Caco-2 (cell line): ENCODE measurements around the gene ZNF469. TPM values are rescaled to one million over a fixed set of nuclear protein-coding genes. Genes with fewer than 3 reads are reported as not detected.

Experiments used
- BruUV-seq: library from RNA; stranded (reverse); fragments of 400-500 nt; replicated peaks from 2 replicates; lab custom pipeline; 2021; lab: Mats Ljungman, UMichigan
- CTCF ChIA-PET: fragments of 300-600 bp; sonication (Branson Sonifier 250); formaldehyde crosslinking; loops from one replicate; lab custom pipeline; 2022; ENCODE audit warnings: antibody characterized with exemption; lab: Charles Lee
- POLR2A ChIA-PET: fragments of 300-600 bp; sonication (Branson Sonifier 250); formaldehyde crosslinking; loops from one replicate; lab custom pipeline; 2022; ENCODE audit warnings: antibody characterized with exemption; lab: Charles Lee
- DNase-seq, 2 experiments: peaks; one replicate each; pipeline versions ENCODE4 v3.0.0 to v3.0.0-alpha.2; 2020 to 2022
- H3K27me3 ChIP-seq: replicated peaks from 2 replicates; pipeline ENCODE4 v1.6.0; 2011; ENCODE audit warnings: low read length; ENCODE audit not compliant: control insufficient read depth, insufficient read depth
- H3K36me3 ChIP-seq: 2 replicates; pipeline ENCODE4 v1.5.1; 2011; ENCODE audit warnings: low read length; ENCODE audit not compliant: control insufficient read depth, insufficient read depth
- H3K4me1 ChIP-seq: fragments of 250-450 bp; sonication (Bioruptor Pico); 2 replicates; pipeline ENCODE4 v1.5.1; 2020; ENCODE audit warnings: mild to moderate bottlenecking
- H3K4me3 ChIP-seq: 2 replicates; pipeline ENCODE4 v1.5.1; 2011; ENCODE audit warnings: low read depth, mild to moderate bottlenecking, control low read depth, low read length
- H3K9me3 ChIP-seq: fragments of 250-450 bp; sonication (Bioruptor Pico); 2 replicates; pipeline ENCODE4 v1.5.1; 2020; ENCODE audit warnings: mild to moderate bottlenecking, moderate library complexity
- H3K27ac Mint-ChIP-seq: one replicate; pipeline ENCODE4 v1.8.0; 2022; ENCODE audit warnings: mixed read lengths; ENCODE audit not compliant: unreplicated experiment
- H3K27me3 Mint-ChIP-seq: one replicate; pipeline ENCODE4 v1.8.0; 2022; ENCODE audit warnings: mixed read lengths; ENCODE audit not compliant: insufficient read depth, unreplicated experiment
- H3K36me3 Mint-ChIP-seq: one replicate; pipeline ENCODE4 v1.8.0; 2022; ENCODE audit warnings: mild to moderate bottlenecking, mixed read lengths; ENCODE audit not compliant: insufficient read depth, unreplicated experiment
- H3K4me1 Mint-ChIP-seq: one replicate; pipeline ENCODE4 v1.8.0; 2022; ENCODE audit warnings: low read depth, mixed read lengths; ENCODE audit not compliant: unreplicated experiment
- H3K4me3 Mint-ChIP-seq: one replicate; pipeline ENCODE4 v1.8.0; 2022; ENCODE audit warnings: mild to moderate bottlenecking, moderate library complexity, mixed read lengths; ENCODE audit not compliant: unreplicated experiment
- H3K9me3 Mint-ChIP-seq: one replicate; pipeline ENCODE4 v1.8.0; 2022; ENCODE audit warnings: mixed read lengths; ENCODE audit not compliant: unreplicated experiment
- CTCF ChIP-seq, 2 experiments: fragments of 200-600 bp in 1 of 2; IDR thresholded peaks; 1 replicate in 1 of 2; 2 replicates in 1 of 2; pipeline versions ENCODE4 v1.5.1 to v1.8.0; 2011 to 2022; ENCODE audit warnings: antibody characterized with exemption in 1 of 2, control low read depth in 1 of 2, inconsistent platforms in 1 of 2, low read depth in 1 of 2, low read length in 1 of 2, mild to moderate bottlenecking in 1 of 2, moderate library complexity in 1 of 2; ENCODE audit not compliant: insufficient read depth in 1 of 2, severe bottlenecking in 1 of 2, unreplicated experiment in 1 of 2
- intact Hi-C: fragments of 100-400 bp; cut with micrococcal nuclease; formaldehyde crosslinking; loops from one replicate; pipeline ENCODE4 v1.10.0; 2022; ENCODE audit not compliant: unreplicated experiment
- total RNA-seq: library from RNA; stranded (reverse); gene quantifications from 2 replicates; pipeline ENCODE4 v1.2.3, GENCODE V29; 2022

Gene ZNF469
- total RNA-seq, 1 experiment from 2014 or later = 0.07 TPM

- ChIA-PET CTCF (no interaction called here), POLR2A (no interaction called here)
- no peak overlapping the region for H3K4me3 Mint-ChIP-seq
Measured at GRCh38 chr16:88384222-88385111, 1.7 kb downstream of the ZNF469 start.

GRCh38 chr16:88385112-88385594 is 2.4 kb downstream of the ZNF469 start:
- intact Hi-C loops = no loop called here
- ChIA-PET POLR2A (no interaction called here), CTCF (interaction anchor here (0.5 kb wide), 1 partner anchor 140 kb away, joined by 3 read pairs; no protein-coding TSS in a partner anchor)
- Mint-ChIP-seq H3K4me1 (no peaks in the 10 kb centered on the region), H3K36me3 (no peaks in the 10 kb centered on the region), H3K27me3 (peaks cover 14% of the 10 kb centered on the region), H3K9me3 (no peaks in the 10 kb centered on the region), H3K27ac (no peak overlapping the region), H3K4me3 (no peak overlapping the region)
- no peak for DNase-seq
- no peaks in the 10 kb centered on the region for H3K9me3 ChIP-seq
- H3K36me3 ChIP-seq = no peaks in the 10 kb centered on the region
- no TSS peak for BruUV-seq
- H3K4me3 ChIP-seq = no peak overlapping the region
- peaks cover 2% of the 10 kb centered on the region; the same call in 1 of the 2 replicates for H3K27me3 ChIP-seq
- TF ChIP-seq CTCF (IDR thresholded peaks at IDR 0.05; ENCODE audit: insufficient read depth in 1 of 2, low read depth in 1 of 2, low read length in 1 of 2, severe bottlenecking in 1 of 2, unreplicated experiment in 1 of 2) = no peak
- peaks cover 7% of the 10 kb centered on the region for H3K4me1 ChIP-seq

More at GRCh38 chr16:88384222-88385111, 1.7 kb downstream of the ZNF469 start:
- peaks cover 2% of the 10 kb centered on the region; the same call in 1 of the 2 replicates for H3K27me3 ChIP-seq
- peaks cover 7% of the 10 kb centered on the region for H3K4me1 ChIP-seq
- Mint-ChIP-seq H3K27ac (no peak overlapping the region), H3K27me3 (peaks cover 9% of the 10 kb centered on the region), H3K36me3 (no peaks in the 10 kb centered on the region), H3K9me3 (no peaks in the 10 kb centered on the region), H3K4me1 (no peaks in the 10 kb centered on the region)
- intact Hi-C loops = no loop called here
- no peaks in the 10 kb centered on the region for H3K9me3 ChIP-seq
- TF ChIP-seq CTCF (IDR thresholded peaks at IDR 0.05; ENCODE audit: insufficient read depth in 1 of 2, low read depth in 1 of 2, low read length in 1 of 2, severe bottlenecking in 1 of 2, unreplicated experiment in 1 of 2) = no peak
- no peak overlapping the region for H3K4me3 ChIP-seq
- no peaks in the 10 kb centered on the region for H3K36me3 ChIP-seq
- DNase-seq = no peak
- BruUV-seq = no TSS peak

GRCh38 chr16:88385831-88386815 is 3.4 kb downstream of the ZNF469 start:
- DNase-seq = no peak
- no peaks in the 10 kb centered on the region for H3K36me3 ChIP-seq
- Mint-ChIP-seq H3K36me3 (no peaks in the 10 kb centered on the region), H3K27ac (no peak overlapping the region), H3K27me3 (peaks cover 21% of the 10 kb centered on the region), H3K4me3 (no peak overlapping the region), H3K4me1 (no peaks in the 10 kb centered on the region), H3K9me3 (no peaks in the 10 kb centered on the region)
- BruUV-seq = no TSS peak
- TF ChIP-seq CTCF (IDR thresholded peaks at IDR 0.05; ENCODE audit: insufficient read depth in 1 of 2, low read depth in 1 of 2, low read length in 1 of 2, severe bottlenecking in 1 of 2, unreplicated experiment in 1 of 2) = no peak
- H3K4me3 ChIP-seq = no peak overlapping the region
- CTCF ChIA-PET = no interaction called here
- intact Hi-C loops = no loop called here
- H3K9me3 ChIP-seq = no peaks in the 10 kb centered on the region
- POLR2A ChIA-PET = no interaction called here
- peaks cover 7% of the 10 kb centered on the region for H3K4me1 ChIP-seq
- H3K27me3 ChIP-seq = peaks cover 2% of the 10 kb centered on the region; the same call in 1 of the 2 replicates
